SK-MEL-5 (cell line): ENCODE data around the gene FXR1. TPM values are rescaled to one million over a fixed set of nuclear protein-coding genes. Genes with fewer than 3 reads are reported as not detected.
"Not testable (repeated sequence)": the region's sequence is repeated elsewhere in the genome, so short reads cannot be mapped to it uniquely, and the experiment has no call there.

Experiments used
- DNase-seq: peaks from one replicate; pipeline ENCODE4 v3.0.0-alpha.2; 2016; ENCODE audit warnings: low read depth, low spot score
- in situ Hi-C: cut with HindIII; loops from 2 replicates; pipeline ENCODE4 v1.10.0; 2016; ENCODE audit warnings: low sequenced_read_pairs, high pct_unique_total_duplicates, low pct_unique_long_range_greater_than_20kb
- total RNA-seq: library from RNA; depleted of rRNA; stranded (reverse); fragments of >200 nt; shearing (Covaris generic); gene quantifications from 2 replicates; pipeline ENCODE4 v1.2.3, GENCODE V29; 2014

Gene FXR1
- total RNA-seq, 1 experiment from 2014 or later = 142 TPM

GRCh38 chr3:180926526-180926925 lies 14.1 kb downstream of the FXR1 start:
- DNase-seq = no peak
- in situ Hi-C loops = no loop called here

GRCh38 chr3:180929376-180929775 lies 16.9 kb downstream of the FXR1 start:
- DNase-seq = no peak
- in situ Hi-C loops = no loop called here

GRCh38 chr3:180930526-180930925 lies 18.1 kb downstream of the FXR1 start:
- in situ Hi-C loops = no loop called here
- no peak for DNase-seq

- DNase-seq = no peak
- in situ Hi-C loops = no loop called here
These were observed 20.3 kb downstream of the FXR1 start for GRCh38 chr3:180932819-180933218.

GRCh38 chr3:180934638-180935037 lies 22.2 kb downstream of the FXR1 start:
- in situ Hi-C loops = no loop called here
- DNase-seq = no peak

- DNase-seq = no peak
- in situ Hi-C loops = no loop called here
These were observed 28.4 kb downstream of the FXR1 start for GRCh38 chr3:180940826-180941225.

GRCh38 chr3:180947761-180948390 lies 35.4 kb downstream of the FXR1 start:
- DNase-seq = no peak
- in situ Hi-C loops = no loop called here

- no peak for DNase-seq
- in situ Hi-C loops = no loop called here
These were observed 47.2 kb downstream of the FXR1 start for GRCh38 chr3:180959691-180960090.

GRCh38 chr3:180961087-180961486 lies 48.6 kb downstream of the FXR1 start:
- in situ Hi-C loops = no loop called here
- DNase-seq = no peak

- in situ Hi-C loops = no loop called here
These were observed 49.1 kb downstream of the FXR1 start for GRCh38 chr3:180961552-180961951.

GRCh38 chr3:180962530-180962929 lies 50.1 kb downstream of the FXR1 start:
- in situ Hi-C loops = no loop called here
- DNase-seq = no peak

More at GRCh38 chr3:180961552-180961951, 49.1 kb downstream of the FXR1 start:
- no peak for DNase-seq

GRCh38 chr3:180970931-180971330 lies 58.5 kb downstream of the FXR1 start:
- no peak for DNase-seq
- in situ Hi-C loops = no loop called here

GRCh38 chr3:180973543-180973942 lies 61.1 kb downstream of the FXR1 start:
- in situ Hi-C loops = no loop called here
- DNase-seq = no peak

- no peak for DNase-seq
- in situ Hi-C loops = no loop called here
These were observed 61.8 kb downstream of the FXR1 start for GRCh38 chr3:180974286-180974685.

GRCh38 chr3:180977498-180977897 lies 65.0 kb downstream of the FXR1 start:
- in situ Hi-C loops = no loop called here
- no peak for DNase-seq

- in situ Hi-C loops = no loop called here
- DNase-seq = no peak
These were observed 67.5 kb downstream of the FXR1 start for GRCh38 chr3:180979961-180980360.

- DNase-seq = no peak
- in situ Hi-C loops = no loop called here
These were observed 68.1 kb downstream of the FXR1 start for GRCh38 chr3:180980611-180981010.

GRCh38 chr3:180981912-180982311 lies 69.4 kb downstream of the FXR1 start:
- in situ Hi-C loops = no loop called here
- no peak for DNase-seq

- in situ Hi-C loops = no loop called here
These were observed 70.7 kb downstream of the FXR1 start for GRCh38 chr3:180983136-180983535.

GRCh38 chr3:180986366-180986765 lies 73.9 kb downstream of the FXR1 start:
- DNase-seq, in situ Hi-C loops: not testable (repeated sequence)

More at GRCh38 chr3:180983136-180983535, 70.7 kb downstream of the FXR1 start:
- DNase-seq = no peak
